Panc1 (cell line): ENCODE measurements around the gene SAMD4B. TPM values are rescaled to one million over a fixed set of nuclear protein-coding genes. Genes with fewer than 3 reads are reported as not detected.

Source experiments
- ATAC-seq: fragments of 200-7000 bp; cut with Tn5 transposase; 2 replicates; pipeline ENCODE4 v1.9.1; 2020; ENCODE audit warnings: mild to moderate bottlenecking, moderate library complexity
- BruUV-seq: library from RNA; stranded (reverse); fragments of 400-500 nt; replicated peaks from 2 replicates; lab custom pipeline; 2021; lab: Mats Ljungman, UMichigan
- CTCF ChIA-PET: fragments of 300-600 bp; sonication (Branson Sonifier 250); formaldehyde crosslinking; loops from one replicate; lab custom pipeline; 2022; ENCODE audit warnings: antibody characterized with exemption; lab: Charles Lee
- POLR2A ChIA-PET: fragments of 300-600 bp; sonication (Branson Sonifier 250); formaldehyde crosslinking; loops from one replicate; lab custom pipeline; 2022; ENCODE audit warnings: antibody characterized with exemption; lab: Charles Lee
- DNase-seq: peaks from one replicate; pipeline ENCODE4 v3.0.0-alpha.2; 2010; ENCODE audit warnings: low read depth, low spot score
- H3K27ac ChIP-seq: 2 replicates; pipeline ENCODE4 v1.5.1; 2011; ENCODE audit warnings: mild to moderate bottlenecking, low read length, inconsistent platforms
- H3K27me3 ChIP-seq: fragments of 200-500 bp; sonication (Bioruptor generic); 2 replicates; pipeline ENCODE4 v1.6.0; 2014; ENCODE audit warnings: low read length, inconsistent platforms; ENCODE audit not compliant: control insufficient read depth, insufficient read depth
- H3K36me3 ChIP-seq: fragments of 200-500 bp; sonication (Bioruptor generic); 2 replicates; pipeline ENCODE4 v1.5.1; 2014; ENCODE audit warnings: inconsistent platforms, mild to moderate bottlenecking, low read length, moderate library complexity; ENCODE audit not compliant: control insufficient read depth, insufficient read depth
- H3K4me1 ChIP-seq: 2 replicates; pipeline ENCODE4 v1.5.1; 2011; ENCODE audit warnings: inconsistent platforms, mild to moderate bottlenecking, low read length, moderate library complexity; ENCODE audit not compliant: control insufficient read depth, insufficient read depth
- H3K4me3 ChIP-seq, 2 experiments: 2 replicates each; pipeline ENCODE4 v1.5.1; 2011 to 2012; ENCODE audit warnings: low read depth in 2 of 2, low read length in 2 of 2, mild to moderate bottlenecking in 2 of 2, inconsistent platforms in 1 of 2, moderate library complexity in 1 of 2
- H3K9me3 ChIP-seq: fragments of 200-500 bp; sonication (Bioruptor generic); 2 replicates; pipeline ENCODE4 v1.5.1; 2014; ENCODE audit warnings: low read depth, mild to moderate bottlenecking, inconsistent platforms, low read length, moderate library complexity; ENCODE audit not compliant: control insufficient read depth, insufficient read depth
- CTCF ChIP-seq: fragments of 450-650 bp; IDR thresholded peaks from 2 replicates; pipeline ENCODE4 v1.5.1; 2017; ENCODE audit warnings: mild to moderate bottlenecking
- POLR2AphosphoS5 ChIP-seq: IDR thresholded peaks from 2 replicates; pipeline ENCODE4 v1.6.1; 2012; ENCODE audit warnings: mild to moderate bottlenecking, low read depth, low read length, moderate library complexity
- REST ChIP-seq, 2 experiments: IDR thresholded peaks; 2 replicates each; pipeline ENCODE4 v1.6.1; 2011 to 2012; ENCODE audit warnings: low read depth in 2 of 2, control low read depth in 1 of 2, low read length in 1 of 2, mild to moderate bottlenecking in 1 of 2, moderate library complexity in 1 of 2; ENCODE audit not compliant: insufficient read depth in 1 of 2
- SIN3A ChIP-seq: IDR thresholded peaks from 2 replicates; pipeline ENCODE4 v1.6.1; 2012; ENCODE audit warnings: low read depth, mild to moderate bottlenecking, low read length, moderate library complexity, borderline replicate concordance; ENCODE audit not compliant: insufficient read depth
- TCF7L2 ChIP-seq: IDR thresholded peaks from 2 replicates; pipeline ENCODE4 v1.6.1; 2011; ENCODE audit warnings: mild to moderate bottlenecking, low read depth, low read length, inconsistent platforms
- in situ Hi-C: cut with HindIII; loops from 2 replicates; pipeline ENCODE4 v1.10.0; 2016; ENCODE audit warnings: low sequenced_read_pairs, low pct_unique_long_range_greater_than_20kb
- intact Hi-C: fragments of 100-400 bp; cut with micrococcal nuclease; formaldehyde crosslinking; loops from one replicate; pipeline ENCODE4 v1.10.0; 2022; ENCODE audit not compliant: unreplicated experiment
- total RNA-seq: library from RNA; stranded (reverse); gene quantifications from one replicate; pipeline ENCODE4 v1.2.1, GENCODE V29; 2021; ENCODE audit not compliant: unreplicated experiment

SAMD4B gene
- total RNA-seq, 1 experiment from 2014 or later: 1,339 TPM

- no peaks in the 10 kb centered on the region for H3K9me3 ChIP-seq
- no peak for DNase-seq
- intact Hi-C loops (loop anchor here (10.0 kb wide), 1 partner anchor 443 kb away; the partner anchor contains the start of gene FBXO17), in situ Hi-C loops (no loop called here)
- ChIA-PET POLR2A (interaction anchor here (0.6 to 8.9 kb wide), 12 partner anchors 10 to 737 kb away, joined by 3 to 230 read pairs (median 5); partner anchors contain the start of genes MED29, PAF1, RPS16 and SUPT5H), CTCF (interaction anchor here (0.6 to 6.8 kb wide), 8 partner anchors 9 to 85 kb away, joined by 3 to 147 read pairs (median 10); partner anchors contain the start of genes RPS16 and SAMD4B)
- no peak for TF ChIP-seq CTCF
- no peak for TF ChIP-seq SIN3A
- no peak for TF ChIP-seq REST (IDR thresholded peaks at IDR 0.05; ENCODE audit: insufficient read depth in 1 of 2, low read depth in 2 of 2, low read length in 1 of 2)
- no peak for TF ChIP-seq POLR2AphosphoS5
- no peak for TF ChIP-seq TCF7L2
- no TSS peak for BruUV-seq
- no peak overlapping the region for H3K4me3 ChIP-seq
- ATAC-seq: no peak
- no peaks in the 10 kb centered on the region for H3K27me3 ChIP-seq
- H3K36me3 ChIP-seq: peaks cover 53% of the 10 kb centered on the region
- peaks cover 26% of the 10 kb centered on the region for H3K4me1 ChIP-seq
- no peak overlapping the region for H3K27ac ChIP-seq
Measured at GRCh38 chr19:39417463-39418181, 75.4 kb downstream of the SAMD4B start.

GRCh38 chr19:39419003-39419402, 76.8 kb downstream of the SAMD4B start:
- Histone ChIP-seq H3K36me3 (peaks cover 67% of the 10 kb centered on the region), H3K4me3 (no peak overlapping the region), H3K27me3 (no peaks in the 10 kb centered on the region), H3K4me1 (peaks cover 24% of the 10 kb centered on the region), H3K27ac (no peak overlapping the region), H3K9me3 (no peaks in the 10 kb centered on the region)
- ChIA-PET POLR2A (interaction anchor here (0.6 to 8.9 kb wide), 10 partner anchors 9 to 1753 kb away, joined by 3 to 230 read pairs (median 5); partner anchors contain the start of genes RPS16 and SUPT5H), CTCF (interaction anchor here (0.5 to 2.9 kb wide), 5 partner anchors 9 to 74 kb away, joined by 3 to 19 read pairs (median 9); partner anchors contain the start of gene RPS16)
- no peak for ATAC-seq
- no TSS peak for BruUV-seq
- intact Hi-C loops: loop anchor here (10.0 kb wide), 1 partner anchor 444 kb away; the partner anchor contains the start of gene FBXO17
- in situ Hi-C loops: no loop called here
- DNase-seq: peak; percentile 64
- TF ChIP-seq CTCF (no peak), POLR2AphosphoS5 (no peak), SIN3A (no peak), REST (IDR thresholded peaks at IDR 0.05; ENCODE audit: insufficient read depth in 1 of 2, low read depth in 2 of 2, low read length in 1 of 2) (no peak), TCF7L2 (no peak)
